Pancreas (tissue), 10 donors: ENCODE measurements around the gene NECTIN1. TPM values are rescaled to one million over a fixed set of nuclear protein-coding genes. Genes with fewer than 3 reads are reported as not detected.

Experiments used
- ATAC-seq, 4 donors: fragments of 200-7000 bp; cut with Tn5 transposase; one replicate each; pipeline versions ENCODE4 v1.8.0 to v1.9.1; 2020; ENCODE audit warnings: mild to moderate bottlenecking in 4 of 4, moderate library complexity in 4 of 4
- DNase-seq, 6 donors: peaks; one replicate each; pipeline ENCODE4 v3.0.0-alpha.2; 2020
- FAIRE-seq: peaks from 2 replicates; lab custom pipeline; 2012; peaks lifted over from hg19 to GRCh38; lab: Jason Lieb, UNC
- H3K27ac ChIP-seq, 4 donors: fragments of 200-600 bp; sonication (generic); 1 replicate in 3 of 4; 2 replicates in 1 of 4; pipeline versions ENCODE4 v1.5.0 to v1.8.0; 2020
- H3K27me3 ChIP-seq, 4 donors: fragments of 200-600 bp; one replicate each; pipeline ENCODE4 v1.8.0; 2021
- H3K36me3 ChIP-seq, 3 donors: fragments of 200-600 bp; sonication (generic) in 1 of 3; one replicate each; pipeline versions ENCODE4 v1.5.0 to v1.8.0; 2020 to 2021
- H3K4me1 ChIP-seq, 3 donors: fragments of 200-600 bp; one replicate each; pipeline ENCODE4 v1.8.0; 2021
- H3K4me3 ChIP-seq, 4 donors: fragments of 200-600 bp; sonication (generic) in 2 of 4; one replicate each; pipeline versions ENCODE4 v1.5.0 to v1.8.0; 2020 to 2021
- H3K9me3 ChIP-seq, 4 donors: fragments of 200-600 bp; one replicate each; pipeline ENCODE4 v1.8.0; 2021
- WGBS, 2 donors: extraction: QIAGEN DNeasy Blood & Tissue Kit; methylation state at CpG; one replicate each; pipeline ENCODE4 v1.1.7; 2013; 5-methylcytosine and 5-hydroxymethylcytosine counted together
- intact Hi-C, 3 donors: fragments of 100-400 bp; cut with DNase I; formaldehyde crosslinking; loops; one replicate each; pipeline versions ENCODE4 v1.11.1 to v1.14.2; 2022
- polyA plus RNA-seq, 2 donors: library from polyadenylated mRNA; stranded (reverse); fragments of 200-250 nt; gene quantifications; one replicate each; pipeline ENCODE4 v1.2.3, GENCODE V29; 2013
- total RNA-seq, 6 donors: library from RNA; stranded (reverse); fragmentation: NEBNext Ultra II Directional in 4 of 6; extraction: Animal tissue kit (Norgen Biotek cat#: 25700) in 4 of 6; gene quantifications; one replicate each; pipeline versions ENCODE4 v1.2.1 to v1.2.4, GENCODE V29; 2021 to 2023
- TF ChIP-seq, protein P1 (sequence below), 4 donors: fragments of 200-600 bp; sonication (generic) in 3 of 4; IDR thresholded peaks; one replicate each; pipeline versions ENCODE4 v1.5.0 to v1.8.0; 2021; ENCODE audit warnings: antibody characterized with exemption in 4 of 4
- donor health status: healthy with polysubstance abuse.
- donor health status: DM: no; HTN: no; CAD: no; lungs with moderate emphysema.
- donor health status: DM: no; HTN: no; CAD: no.
- donor health status: control.
- donor health status: control.
- donor health status: Bipolar disorder and iron deficiency.
- donor health status: DM: yes; HTN: yes; CAD: no.
- donor health status: DM: no; HTN: no; CAD: no.
- donor health status: DM: no; HTN: no; CAD: no.
- donor health status: DM: yes; HTN: yes; CAD: no.

The NECTIN1 gene
- total and polyA plus RNA-seq, 8 donors: 7.9 to 24.7 (median 19.0) TPM

GRCh38 chr11:119755356-119756071 is 26.5 kb upstream of the NECTIN1 start:
- intact Hi-C loops: no loop called here
- H3K36me3 ChIP-seq: no peaks in the 10 kb centered on the region
- no peak overlapping the region for H3K27ac ChIP-seq
- no peaks in the 10 kb centered on the region for H3K9me3 ChIP-seq
- TF ChIP-seq, protein P1, sequence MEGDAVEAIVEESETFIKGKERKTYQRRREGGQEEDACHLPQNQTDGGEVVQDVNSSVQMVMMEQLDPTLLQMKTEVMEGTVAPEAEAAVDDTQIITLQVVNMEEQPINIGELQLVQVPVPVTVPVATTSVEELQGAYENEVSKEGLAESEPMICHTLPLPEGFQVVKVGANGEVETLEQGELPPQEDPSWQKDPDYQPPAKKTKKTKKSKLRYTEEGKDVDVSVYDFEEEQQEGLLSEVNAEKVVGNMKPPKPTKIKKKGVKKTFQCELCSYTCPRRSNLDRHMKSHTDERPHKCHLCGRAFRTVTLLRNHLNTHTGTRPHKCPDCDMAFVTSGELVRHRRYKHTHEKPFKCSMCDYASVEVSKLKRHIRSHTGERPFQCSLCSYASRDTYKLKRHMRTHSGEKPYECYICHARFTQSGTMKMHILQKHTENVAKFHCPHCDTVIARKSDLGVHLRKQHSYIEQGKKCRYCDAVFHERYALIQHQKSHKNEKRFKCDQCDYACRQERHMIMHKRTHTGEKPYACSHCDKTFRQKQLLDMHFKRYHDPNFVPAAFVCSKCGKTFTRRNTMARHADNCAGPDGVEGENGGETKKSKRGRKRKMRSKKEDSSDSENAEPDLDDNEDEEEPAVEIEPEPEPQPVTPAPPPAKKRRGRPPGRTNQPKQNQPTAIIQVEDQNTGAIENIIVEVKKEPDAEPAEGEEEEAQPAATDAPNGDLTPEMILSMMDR (IDR thresholded peaks at IDR 0.05): no peak
- WGBS, 2 donors: 85 to 89% methylated on average over 9 of the region's 9 CpGs
- H3K4me3 ChIP-seq: no peak overlapping the region
- DNase-seq (no peak), ATAC-seq (no peak), FAIRE-seq (no peak)
- H3K4me1 ChIP-seq: peaks cover 0 to 7% (median 6%) of the 10 kb centered on the region in 3 donors
- no peaks in the 10 kb centered on the region for H3K27me3 ChIP-seq

DNA sequence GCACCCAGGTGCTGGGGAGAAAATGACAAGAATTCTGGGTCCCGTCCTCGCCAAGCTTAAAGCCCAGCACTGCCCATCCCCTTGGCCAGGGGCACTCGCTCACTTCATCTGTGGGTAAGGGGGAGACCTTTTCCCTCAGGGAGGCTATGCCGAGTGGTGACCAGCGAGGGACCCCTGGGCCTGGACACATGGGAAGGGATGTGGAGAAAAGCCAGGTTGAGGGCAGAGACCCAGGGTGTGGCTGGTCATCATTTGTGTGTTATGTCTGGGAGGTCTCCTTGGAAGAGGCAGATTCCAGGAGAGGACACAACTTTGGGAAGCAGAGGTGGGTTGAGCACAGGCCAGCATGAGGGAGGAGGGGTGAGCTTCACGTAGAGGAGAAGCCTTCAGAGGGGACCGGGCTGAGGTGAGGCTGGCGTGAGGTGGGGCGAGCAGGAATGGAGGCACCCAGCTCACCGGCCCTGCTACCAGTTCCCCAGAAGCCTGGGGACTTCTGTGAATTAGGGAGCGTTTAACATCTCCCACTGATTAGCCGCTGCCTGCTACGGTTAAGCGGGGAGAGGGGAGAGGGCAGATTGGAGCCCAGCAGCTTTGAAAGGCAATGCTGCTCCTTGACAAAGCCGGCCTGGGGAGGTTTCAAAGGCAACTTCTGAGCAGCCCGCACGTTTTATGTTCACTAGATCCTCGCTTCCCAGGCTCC is 25.8 kb upstream of the NECTIN1 start:
- no peak for DNase-seq
- H3K27ac ChIP-seq: no peak overlapping the region
- TF ChIP-seq, protein P1 (IDR thresholded peaks at IDR 0.05): no peak
- 84 to 90% methylated on average over 18 of the region's 18 CpGs for WGBS, 2 donors
- no peak for ATAC-seq
- H3K36me3 ChIP-seq: no peaks in the 10 kb centered on the region
- intact Hi-C loops: no loop called here
- peaks cover 0 to 7% (median 6%) of the 10 kb centered on the region in 3 donors for H3K4me1 ChIP-seq
- no peaks in the 10 kb centered on the region for H3K9me3 ChIP-seq
- no peak for FAIRE-seq
- no peaks in the 10 kb centered on the region for H3K27me3 ChIP-seq
- no peak overlapping the region for H3K4me3 ChIP-seq

GRCh38 chr11:119754199-119754598 is 25.2 kb upstream of the NECTIN1 start:
- TF ChIP-seq, protein P1 (IDR thresholded peaks at IDR 0.05): no peak
- peak; percentile 49 to 80 (median 76) for ATAC-seq
- H3K4me3 ChIP-seq: no peak overlapping the region
- H3K27me3 ChIP-seq: no peaks in the 10 kb centered on the region
- FAIRE-seq: no peak
- DNase-seq: peak in 2 of 6 donors; percentile 35 to 40
- intact Hi-C loops: no loop called here
- no peaks in the 10 kb centered on the region for H3K9me3 ChIP-seq
- no peaks in the 10 kb centered on the region for H3K36me3 ChIP-seq
- no peak overlapping the region for H3K27ac ChIP-seq
- H3K4me1 ChIP-seq: peaks cover 0 to 7% (median 6%) of the 10 kb centered on the region in 3 donors
- WGBS, 2 donors: 56 to 62% methylated on average over 4 of the region's 4 CpGs

DNA sequence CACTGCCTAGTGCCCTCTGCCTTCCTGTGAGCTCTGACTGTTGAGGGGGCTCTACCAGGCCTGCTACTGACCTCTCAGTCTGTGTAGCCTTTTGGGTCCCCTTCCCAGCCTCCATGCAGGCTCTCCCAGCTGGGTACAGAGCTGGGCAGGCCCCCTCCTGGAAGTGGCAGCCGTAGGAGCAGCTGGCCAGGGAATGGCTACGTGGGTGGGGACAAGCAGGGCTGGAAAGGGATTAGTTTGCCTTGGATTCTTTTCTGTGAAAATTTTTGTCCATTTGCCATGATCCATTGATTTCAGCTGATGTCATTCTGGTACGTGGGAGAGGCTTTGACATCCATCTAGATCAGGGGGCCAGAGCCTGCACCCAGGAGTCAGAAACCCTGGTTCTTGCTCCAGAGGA is 23.9 kb upstream of the NECTIN1 start:
- intact Hi-C loops: no loop called here

More for the DNA sequence above, 23.9 kb upstream of the NECTIN1 start:
- Histone ChIP-seq H3K36me3 (no peaks in the 10 kb centered on the region), H3K27me3 (no peaks in the 10 kb centered on the region), H3K27ac (no peak overlapping the region), H3K9me3 (no peaks in the 10 kb centered on the region), H3K4me3 (no peak overlapping the region), H3K4me1 (peaks cover 0 to 7% (median 6%) of the 10 kb centered on the region in 3 donors)
- DNase-seq: no peak
- FAIRE-seq: no peak
- TF ChIP-seq, protein P1 (IDR thresholded peaks at IDR 0.05): no peak
- 29 to 33% methylated on average over 3 of the region's 3 CpGs for WGBS, 2 donors
- peak; percentile 23 to 46 (median 37) for ATAC-seq
